Activated CD8-positive, alpha-beta memory T cell treated with anti-CD3 and anti-CD28 coated beads for 48 hours (primary cell): ENCODE data around the gene SPEG.
"Not testable (repeated sequence)": the region's sequence is repeated elsewhere in the genome, so short reads cannot be mapped to it uniquely, and the experiment has no call there.

Experiments used
- DNase-seq, 3 experiments: peaks; one replicate each; pipeline ENCODE4 v3.0.0-alpha.2; 2020; ENCODE audit warnings: low read depth in 2 of 3, low spot score in 2 of 3

Gene SPEG

DNA sequence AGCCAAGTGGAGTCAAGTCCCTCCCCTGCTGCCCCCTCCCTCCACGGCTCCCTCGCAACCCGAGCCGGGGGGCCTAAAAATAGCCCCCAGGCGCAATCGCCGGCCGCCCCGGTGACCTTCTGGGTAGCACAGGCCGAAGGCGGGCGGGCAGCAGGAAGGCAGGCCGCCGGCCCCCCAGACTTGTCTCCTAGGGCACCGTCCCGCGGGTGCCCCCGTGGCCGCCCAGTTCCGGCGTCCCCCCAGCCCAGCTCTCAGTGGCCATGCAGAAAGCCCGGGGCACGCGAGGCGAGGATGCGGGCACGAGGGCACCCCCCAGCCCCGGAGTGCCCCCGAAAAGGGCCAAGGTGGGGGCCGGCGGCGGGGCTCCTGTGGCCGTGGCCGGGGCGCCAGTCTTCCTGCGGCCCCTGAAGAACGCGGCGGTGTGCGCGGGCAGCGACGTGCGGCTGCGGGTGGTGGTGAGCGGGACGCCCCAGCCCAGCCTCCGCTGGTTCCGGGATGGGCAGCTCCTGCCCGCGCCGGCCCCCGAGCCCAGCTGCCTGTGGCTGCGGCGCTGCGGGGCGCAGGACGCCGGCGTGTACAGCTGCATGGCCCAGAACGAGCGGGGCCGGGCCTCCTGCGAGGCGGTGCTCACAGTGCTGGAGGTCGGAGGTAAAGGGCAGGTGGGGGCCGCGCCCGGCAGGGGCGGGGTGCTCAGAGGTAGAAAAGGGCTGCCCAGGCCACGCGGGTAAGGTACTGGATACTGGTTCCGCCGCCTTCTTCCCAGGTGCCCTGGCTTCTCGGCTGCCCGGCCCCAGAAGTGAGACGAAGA lies at the start of gene SPEG:
Gene SPEG, plus strand, starts transcription at position 126 of the 808 bp plus-strand sequence. Its CDS starts 135 bp downstream, at position 261.
- DNase-seq, result no peak

DNA sequence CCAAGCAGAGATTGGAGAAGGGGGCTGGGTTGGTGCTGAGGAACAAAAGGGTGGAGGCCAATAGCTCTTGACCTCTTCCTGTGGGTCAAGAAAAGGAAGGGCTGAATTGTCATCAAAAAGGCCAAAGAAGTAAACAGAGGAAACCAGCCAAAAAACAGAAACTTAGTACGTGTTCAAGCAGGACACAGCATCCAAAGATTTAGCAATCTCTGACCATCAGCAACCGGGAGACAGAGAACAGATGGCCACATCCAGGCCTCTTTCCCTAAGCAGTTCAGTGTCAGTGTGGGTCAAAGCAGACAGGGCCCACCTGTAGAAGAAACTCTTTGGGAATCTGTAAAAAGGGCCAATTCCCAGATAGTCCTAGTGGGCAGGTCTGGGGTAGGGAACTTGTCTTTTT lies 49.8 kb upstream of the SPEG start:
- DNase-seq, result no peak

DNA sequence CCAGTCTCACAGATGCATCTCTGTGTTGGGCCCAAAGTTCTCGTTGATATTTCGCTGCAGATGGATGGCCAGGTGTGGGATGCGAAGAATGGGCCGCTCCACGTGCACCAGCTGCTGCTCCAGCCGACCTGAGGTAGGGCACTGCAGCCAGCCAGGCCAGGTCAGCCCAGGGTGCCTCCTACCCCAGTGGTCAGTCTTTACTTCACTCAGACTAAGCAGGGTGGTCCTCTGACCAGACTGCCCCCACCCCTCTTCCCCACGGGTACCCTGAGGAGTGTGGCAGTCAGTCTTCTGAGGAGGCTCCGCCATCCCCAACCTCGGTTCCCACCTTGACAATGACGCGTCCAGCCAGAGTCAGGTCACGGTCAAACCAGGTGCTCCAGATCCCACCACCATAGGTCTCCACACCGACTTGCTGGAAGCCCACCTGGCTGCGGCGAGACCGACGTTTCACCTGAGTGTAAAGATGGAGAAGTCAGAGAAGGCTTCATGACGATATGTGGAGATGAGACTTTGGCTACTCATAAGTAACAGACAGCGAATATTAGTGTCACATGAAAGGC lies 48.6 kb upstream of the SPEG start:
- no peak for DNase-seq

DNA sequence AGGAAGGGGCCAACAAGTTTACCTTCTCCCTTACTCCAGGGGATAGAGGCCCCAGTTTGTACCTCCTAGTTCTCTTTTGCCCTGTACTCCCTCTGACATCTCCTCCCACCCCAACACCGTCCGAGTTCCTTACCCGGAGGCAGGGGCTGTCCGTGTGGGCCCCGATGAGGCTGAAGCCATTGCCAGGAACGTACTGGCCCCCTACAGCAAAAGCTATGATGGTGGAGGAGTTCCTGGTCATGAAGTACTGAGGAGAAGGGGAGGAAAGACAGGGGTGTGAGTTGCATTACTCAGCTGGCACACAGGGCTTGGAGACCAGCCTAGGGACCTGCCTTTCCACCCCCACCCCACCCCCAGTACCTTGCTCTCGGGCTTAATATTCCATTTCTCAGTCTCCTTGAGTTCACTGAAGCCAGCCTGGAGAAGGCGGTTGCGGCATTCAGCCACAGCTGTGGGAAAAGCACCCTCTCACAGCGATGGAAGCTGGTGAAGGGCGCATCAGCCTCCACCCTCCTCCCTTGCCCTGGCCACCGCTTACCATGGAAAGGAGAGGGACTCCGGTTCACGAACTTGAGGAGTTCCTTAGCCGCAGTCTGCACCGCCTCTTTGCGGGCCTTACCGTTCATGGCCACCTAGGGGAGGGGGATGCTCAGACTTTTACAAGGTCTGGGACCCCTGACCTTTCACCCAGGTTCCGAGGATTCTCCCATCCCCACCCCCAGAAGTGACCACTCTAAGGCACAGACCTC lies 47.9 kb upstream of the SPEG start:
- no peak for DNase-seq

DNA sequence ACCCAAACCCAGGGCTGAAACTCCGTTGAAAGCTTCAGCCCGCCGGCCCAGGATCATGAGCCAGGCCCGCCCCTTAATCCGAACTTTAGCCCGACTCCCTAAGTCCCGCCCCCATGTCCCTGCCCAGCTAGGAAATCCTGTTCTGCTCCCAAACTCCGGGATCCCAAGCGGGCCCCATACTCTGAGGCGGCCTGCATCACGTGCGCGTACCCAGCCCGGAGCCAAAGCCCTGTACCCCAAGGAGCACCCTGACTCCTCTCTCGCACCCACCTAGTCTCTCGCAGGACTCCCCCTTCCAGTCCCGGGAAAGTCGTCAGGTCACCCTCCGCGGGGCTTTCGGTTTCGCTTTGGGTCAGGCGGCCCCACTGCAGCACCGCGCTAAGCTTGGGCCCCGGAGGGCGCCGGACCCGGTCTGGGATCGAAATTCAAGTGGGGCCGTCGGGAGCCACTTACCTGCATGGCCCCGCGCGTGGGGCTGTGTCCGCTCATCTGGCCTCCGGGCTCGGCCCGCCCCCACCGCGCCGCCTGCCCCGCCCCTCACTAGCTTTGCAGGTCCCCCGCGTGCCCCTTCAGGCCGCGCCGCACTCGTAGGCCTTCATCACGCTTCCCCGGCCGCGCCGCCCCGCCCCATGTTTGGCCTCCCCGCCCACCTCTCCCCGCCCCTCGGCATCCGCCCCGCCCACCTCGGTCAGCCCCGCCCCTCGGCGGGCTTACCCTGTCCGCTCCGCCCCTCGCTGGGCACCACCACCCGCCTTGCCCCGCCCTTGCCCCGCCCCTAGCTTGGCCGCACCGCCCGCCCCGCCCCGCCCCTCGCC lies 47.1 kb upstream of the SPEG start, which contains the start of gene DNPEP:
Gene DNPEP, minus strand, starts transcription at position 607 of the 815 bp plus-strand sequence. Its CDS starts 118 bp downstream, at position 489.
- DNase-seq, result peak in 1 of 3 experiments; percentile 99

DNA sequence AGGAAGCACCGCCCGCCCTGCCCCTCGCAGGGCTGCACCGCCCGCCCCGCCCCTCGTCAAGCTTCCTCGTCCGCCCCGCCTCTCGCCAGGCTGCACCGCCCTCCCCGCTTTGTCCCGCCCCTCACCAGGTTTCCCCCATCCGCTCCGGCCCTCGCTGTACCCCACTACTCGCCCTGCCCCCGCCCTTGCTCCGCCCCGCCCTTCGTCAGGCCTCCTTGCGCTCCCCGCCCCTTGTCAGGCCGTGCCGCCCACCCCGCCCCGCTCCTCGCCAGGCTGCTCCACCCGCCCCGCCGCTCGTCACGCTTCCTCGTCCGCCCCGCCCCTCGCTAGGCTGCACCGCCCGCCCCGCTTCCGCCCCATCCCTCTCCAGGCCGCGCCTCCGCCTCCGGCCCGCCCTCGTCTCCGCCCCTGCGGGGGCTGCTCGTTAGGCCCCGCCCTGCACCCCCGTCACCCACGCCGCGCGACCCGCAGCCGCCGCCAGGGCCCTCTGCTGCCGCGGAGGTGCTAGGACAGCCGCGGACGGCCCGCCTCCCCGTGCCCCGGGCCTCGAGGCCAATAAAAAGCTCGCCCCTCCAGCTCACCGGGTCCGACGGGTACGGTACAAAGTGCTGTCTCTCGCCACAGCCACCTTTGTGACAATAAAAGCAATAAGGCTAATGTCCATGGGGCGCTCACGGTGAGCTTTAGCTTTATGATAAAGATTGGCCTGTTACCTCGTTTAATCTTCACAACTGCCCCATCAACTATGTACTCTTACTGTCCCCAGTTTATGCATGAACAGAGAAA lies 46.3 kb upstream of the SPEG start:
- peak; percentile 96 to 98 (median 97) for DNase-seq

DNA sequence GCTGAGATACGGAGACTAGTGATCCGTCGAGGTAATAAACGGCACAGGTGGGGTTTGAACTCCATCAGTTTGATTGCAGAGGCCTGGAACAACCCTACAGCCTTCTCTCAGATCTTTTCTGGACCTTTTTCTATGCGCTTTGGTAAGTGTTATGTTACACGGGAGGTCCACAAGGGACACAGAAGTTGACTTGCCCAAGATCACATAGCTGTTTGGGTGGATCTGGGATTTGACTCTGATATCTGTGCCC lies 45.8 kb upstream of the SPEG start:
- DNase-seq, result no peak

DNA sequence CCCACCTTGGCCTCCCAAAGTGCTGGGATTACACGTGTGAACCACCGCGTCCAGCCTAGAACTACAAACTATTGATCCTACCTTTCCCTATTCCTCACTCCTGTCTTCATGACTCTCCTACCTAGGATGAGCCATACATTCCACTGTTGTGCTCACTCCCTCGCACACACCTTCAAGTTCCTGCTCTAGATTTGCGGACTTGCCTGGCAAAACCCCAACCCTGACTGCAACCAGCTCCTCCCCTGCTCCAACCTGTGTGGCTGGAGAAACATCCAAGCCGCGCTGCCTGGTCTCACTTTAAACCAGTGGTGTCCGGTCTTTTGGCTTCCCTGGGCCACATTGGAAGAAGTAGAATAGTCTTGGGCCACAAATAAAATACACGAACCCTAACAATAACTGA lies 41.9 kb upstream of the SPEG start:
- no peak for DNase-seq

DNA sequence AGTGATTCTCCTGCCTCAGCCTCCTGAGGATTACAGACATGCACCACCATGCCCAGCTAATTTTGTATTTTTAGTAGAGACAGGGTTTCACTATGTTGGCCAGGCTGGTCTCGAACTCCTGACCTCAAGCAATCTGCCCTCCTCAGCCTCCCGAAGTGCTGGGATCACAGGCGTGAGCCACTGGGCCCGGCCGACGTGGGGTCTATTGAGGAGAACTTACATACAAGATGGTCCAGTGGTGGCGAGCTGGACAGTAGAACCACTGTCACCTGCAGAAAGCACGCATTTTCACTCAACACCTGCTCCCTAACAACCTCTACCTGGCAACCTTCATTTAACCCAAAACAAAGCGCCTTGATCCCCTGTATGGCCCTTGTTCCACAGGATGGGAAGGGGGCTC lies 39.6 kb upstream of the SPEG start:
- not testable (repeated sequence) for DNase-seq

DNA sequence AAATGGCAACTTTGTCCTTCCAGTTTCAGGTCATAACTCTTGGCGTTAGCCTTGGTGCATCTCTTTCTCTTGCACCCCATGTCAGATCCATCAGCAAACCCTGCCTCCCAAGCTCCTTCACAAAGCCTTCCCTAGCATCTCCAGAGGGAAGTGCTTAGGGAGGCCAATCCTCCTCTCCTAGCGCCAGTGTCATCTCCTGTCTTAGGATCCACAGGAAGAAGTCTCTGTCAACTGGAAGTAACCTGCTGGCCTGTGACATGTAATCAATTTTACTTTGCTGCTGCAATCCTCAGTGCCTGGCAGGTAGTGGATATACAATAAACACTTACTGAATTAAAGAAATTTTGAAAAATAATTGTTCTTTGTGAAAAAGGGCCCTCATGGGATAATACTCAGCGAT lies 39.0 kb upstream of the SPEG start:
- DNase-seq, result no peak

DNA sequence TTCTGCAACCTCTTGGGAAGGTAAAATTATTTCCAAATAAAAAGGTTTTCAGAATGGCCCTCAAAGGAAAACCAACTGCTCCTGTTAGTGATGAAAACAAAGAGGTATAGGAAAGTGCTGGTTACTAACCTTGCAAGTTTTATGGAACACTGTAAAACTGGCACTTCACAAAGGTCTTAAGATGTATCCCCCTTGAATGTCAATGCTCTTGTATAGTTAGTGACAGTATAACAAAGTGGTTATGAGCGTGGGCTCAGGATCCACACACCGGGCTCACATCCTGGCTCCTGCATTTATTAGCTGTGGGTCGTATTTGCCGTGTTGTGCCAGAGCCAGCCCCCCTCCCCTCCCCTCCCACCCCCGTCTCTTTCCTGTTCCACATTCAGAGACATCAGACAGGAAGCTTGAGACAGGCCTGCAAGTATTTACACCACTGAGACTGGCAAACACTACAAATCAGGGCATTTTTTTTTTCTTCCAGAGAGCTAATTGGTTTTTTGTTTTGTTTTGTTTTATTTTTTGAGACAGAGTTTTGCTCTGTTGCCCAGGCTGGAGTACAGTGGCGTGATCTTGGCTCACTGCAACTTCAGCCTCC lies 37.7 kb upstream of the SPEG start:
- DNase-seq, result no peak

DNA sequence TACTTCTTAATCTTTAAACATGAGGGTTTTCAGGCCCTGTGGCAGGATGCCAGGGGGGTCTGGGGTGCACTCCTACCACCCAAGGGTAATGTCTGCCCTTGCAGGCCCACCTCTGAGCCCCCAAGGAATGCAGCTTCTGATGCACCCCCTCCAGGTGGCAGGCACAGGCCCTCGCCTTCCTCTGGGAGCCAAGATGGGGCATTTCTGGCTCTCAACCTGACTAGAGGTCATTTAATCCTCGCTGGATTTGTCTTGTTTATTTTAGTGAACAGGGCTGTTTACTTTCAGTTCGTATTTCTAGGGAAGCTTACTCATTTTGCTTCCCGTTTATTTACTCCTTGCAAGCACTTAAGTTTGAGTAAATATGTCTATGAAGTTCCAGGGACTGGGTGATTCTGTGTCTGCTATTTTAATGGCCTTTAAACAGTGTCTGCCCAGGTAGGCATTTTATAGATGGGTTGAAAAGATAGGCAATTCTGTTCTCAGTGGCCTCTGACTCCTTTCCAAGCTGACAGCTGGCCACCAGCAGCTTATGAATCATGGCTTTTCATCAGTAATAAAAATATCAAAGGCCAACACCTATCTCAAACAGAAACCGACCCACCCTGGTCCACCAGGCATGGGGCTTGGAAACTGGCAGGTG lies 35.8 kb upstream of the SPEG start:
- DNase-seq, result no peak

DNA sequence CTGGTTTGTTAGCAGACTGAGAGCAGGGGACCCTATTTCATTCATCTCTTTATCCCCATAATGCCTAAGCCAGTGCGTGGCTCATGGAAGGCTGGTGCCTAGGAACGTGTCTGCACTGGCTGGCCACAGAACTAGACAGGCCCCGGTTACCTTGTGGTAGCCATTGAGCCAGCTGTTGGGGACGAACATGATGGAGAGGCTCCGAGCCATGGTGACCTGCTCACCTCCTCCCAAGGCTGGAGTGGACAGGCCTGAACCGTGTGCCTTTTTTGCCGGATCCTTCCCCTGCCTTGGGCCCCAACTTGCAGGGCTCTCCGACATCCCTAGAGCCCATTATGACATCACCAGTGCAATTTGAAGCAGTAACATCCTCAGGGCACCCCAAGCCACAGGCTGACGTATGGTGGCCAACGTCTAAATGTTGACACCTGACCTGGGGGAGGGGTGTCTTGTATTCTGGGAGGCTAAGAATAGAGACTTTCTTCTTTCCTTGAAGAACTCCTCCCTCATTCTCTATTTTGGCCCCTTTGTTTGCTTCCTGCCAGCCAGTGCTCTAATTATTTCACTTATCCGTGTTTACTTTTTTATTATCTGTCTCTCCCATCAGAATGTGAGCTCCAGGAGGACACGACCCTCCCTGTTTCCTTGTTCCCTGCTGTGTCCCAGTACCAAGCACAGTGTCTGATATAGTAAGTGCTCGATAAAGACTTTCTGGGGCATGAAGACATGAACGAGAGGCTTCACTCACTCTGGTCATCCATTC lies 34.7 kb upstream of the SPEG start:
- DNase-seq, result no peak

DNA sequence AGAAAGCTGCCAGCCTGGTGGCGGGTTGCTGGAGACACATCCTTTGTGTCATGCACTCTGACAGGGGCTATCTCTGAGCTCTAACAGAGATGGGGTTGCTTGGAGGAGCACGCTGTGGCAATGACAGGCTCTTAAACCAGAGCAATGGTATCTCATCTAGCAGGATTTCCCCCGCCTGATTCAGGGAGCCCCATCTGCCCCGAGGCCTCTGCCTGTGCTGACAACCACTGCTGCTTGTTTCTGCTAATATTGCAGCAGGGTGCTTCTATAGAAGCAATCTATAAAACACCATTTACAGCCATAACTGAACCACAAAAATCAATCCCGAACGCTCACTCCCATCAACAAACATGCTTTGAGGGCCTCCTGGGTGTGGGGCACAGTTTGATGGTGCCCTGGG lies 34.1 kb upstream of the SPEG start:
- DNase-seq, result no peak

DNA sequence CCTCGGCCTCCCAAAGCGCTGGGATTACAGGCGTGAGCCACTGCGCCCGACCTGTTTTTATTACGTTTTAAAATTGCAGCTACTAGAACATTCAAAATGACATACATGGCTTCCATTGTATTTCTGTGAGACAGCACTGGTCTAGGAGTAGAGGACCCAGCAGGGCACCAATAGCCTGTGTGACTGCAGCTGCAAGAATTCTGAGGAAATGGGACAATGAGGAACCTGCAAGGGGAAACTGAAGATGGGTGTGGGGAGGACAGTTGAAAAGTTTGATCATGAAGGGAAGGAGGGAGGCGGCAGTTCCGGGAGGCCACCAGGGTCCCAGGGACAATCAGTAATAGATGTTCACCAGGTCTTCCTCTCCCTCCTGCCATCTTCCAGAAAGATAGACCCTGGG lies 33.0 kb upstream of the SPEG start:
- DNase-seq, result no peak

DNA sequence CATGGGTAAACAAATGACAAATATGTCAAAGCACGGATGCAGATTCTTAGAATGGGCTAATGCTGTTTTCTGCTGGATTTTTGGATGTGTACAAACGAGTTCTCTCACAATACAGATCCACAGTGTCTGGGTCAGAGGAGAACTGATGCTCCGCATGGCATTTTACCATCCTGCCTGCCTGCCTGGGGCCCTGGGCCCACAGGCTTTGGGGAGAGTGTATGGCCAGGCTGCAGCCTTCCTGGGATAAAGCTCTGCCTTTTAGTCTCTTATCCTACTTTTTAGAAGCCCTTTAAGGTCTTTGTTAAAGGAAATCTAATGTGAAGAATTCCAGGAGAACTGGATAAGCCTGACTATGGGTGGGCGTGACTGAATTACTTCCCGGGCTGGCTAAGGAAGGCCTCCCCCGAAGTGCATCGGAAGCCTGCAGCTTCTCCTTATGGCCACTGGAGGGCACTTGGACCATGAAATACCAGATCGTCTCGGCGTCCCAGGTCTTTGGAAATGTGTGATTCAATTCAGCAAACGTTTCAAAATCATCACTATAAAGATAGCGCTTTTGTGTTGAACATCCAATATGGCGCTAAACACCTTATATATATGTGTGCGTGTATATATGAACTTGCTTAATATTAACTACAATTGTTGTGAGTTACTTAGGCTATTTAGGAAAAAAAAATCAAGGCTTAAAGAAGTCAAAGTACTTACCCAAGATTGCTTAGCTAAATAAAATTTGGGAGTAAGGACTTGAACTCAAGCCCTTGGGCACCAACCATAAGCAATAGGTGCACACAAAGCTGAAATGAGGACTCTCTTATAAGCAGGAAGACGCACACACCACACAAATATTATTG lies 31.8 kb upstream of the SPEG start:
- peak in 1 of 3 experiments; percentile 20 for DNase-seq

DNA sequence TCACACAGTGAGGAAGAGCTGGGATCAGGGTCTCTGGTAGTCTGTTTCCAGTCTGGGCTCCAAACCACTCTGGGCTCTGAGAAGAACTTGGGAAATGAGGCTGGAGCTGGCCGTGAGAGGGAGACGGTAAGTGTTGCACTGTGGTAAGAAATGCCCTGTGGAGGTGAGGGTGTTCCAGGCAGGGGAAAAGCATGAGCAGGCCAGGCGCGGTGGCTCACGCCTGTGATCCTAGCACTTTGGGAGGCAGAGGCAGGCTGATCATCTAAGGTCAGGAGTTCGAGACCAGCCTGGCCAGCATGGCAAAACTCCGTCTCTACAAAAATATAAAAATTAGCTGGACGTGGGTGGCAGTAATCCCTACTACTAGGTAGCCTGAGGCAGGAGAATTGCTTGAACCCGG lies 30.8 kb upstream of the SPEG start:
- DNase-seq, result no peak

DNA sequence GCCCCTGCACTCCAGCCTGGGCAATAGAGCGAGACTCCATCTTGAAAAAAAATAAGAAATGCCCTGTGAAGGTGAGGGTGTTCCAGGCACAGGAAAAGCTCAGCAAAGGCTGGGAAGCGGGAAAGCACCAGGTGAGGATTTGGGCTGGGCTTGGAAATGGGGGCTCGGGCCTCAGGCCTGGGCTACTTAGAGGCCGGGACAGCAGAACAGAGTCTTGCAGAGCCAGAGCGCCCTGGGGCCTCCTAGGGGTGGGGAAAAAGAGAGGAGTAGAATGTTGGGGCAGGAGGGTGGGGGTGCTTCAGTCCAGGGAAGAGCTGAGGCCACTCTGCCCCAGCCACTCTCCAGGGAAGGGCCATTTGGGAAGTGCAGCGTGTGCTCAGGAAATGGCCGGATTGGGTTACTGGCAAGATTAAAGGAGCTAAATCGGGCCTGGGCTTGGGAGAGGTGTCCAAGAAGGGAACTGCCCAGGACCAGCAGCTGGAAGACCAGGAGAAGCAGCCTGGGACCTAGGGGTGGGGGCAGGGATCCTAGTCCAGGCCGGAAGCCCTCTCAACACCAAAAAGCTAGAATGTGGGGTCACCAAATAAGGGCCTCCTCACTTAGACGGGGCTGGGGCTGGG lies 30.2 kb upstream of the SPEG start:
- DNase-seq, result no peak
